Neutrophil (primary cell): ENCODE measurements around the gene FAM83E.

Experiments used
- H3K27ac ChIP-seq: fragments of 200-600 bp; sonication (generic); 2 replicates; pipeline ENCODE4 v1.5.1; 2016; ENCODE audit warnings: mild to moderate bottlenecking, moderate library complexity
- H3K27me3 ChIP-seq: fragments of 200-600 bp; sonication (generic); 2 replicates; pipeline ENCODE4 v1.6.0; 2016; ENCODE audit warnings: mild to moderate bottlenecking
- H3K36me3 ChIP-seq: fragments of 200-600 bp; sonication (generic); 2 replicates; pipeline ENCODE4 v1.5.1; 2017
- H3K4me1 ChIP-seq, 2 experiments: fragments of 200-600 bp in 1 of 2; sonication (generic) in 1 of 2; 1 replicate in 1 of 2; 2 replicates in 1 of 2; pipeline versions ENCODE4 v1.5.1 to v1.6.1; 2013 to 2016; ENCODE audit warnings: low read depth in 1 of 2, low read length in 1 of 2, mild to moderate bottlenecking in 1 of 2, moderate library complexity in 1 of 2; ENCODE audit not compliant: control insufficient read depth in 1 of 2, insufficient read depth in 1 of 2
- H3K4me3 ChIP-seq, 2 experiments: fragments of 200-600 bp in 1 of 2; sonication (generic) in 1 of 2; 1 replicate in 1 of 2; 2 replicates in 1 of 2; pipeline ENCODE4 v1.5.1; 2013 to 2016; ENCODE audit warnings: low read depth in 1 of 2, low read length in 1 of 2, mild to moderate bottlenecking in 1 of 2, moderate library complexity in 1 of 2
- H3K9me3 ChIP-seq: fragments of 200-600 bp; sonication (generic); 2 replicates; pipeline ENCODE4 v1.5.1; 2016
- TF ChIP-seq, protein P1 (sequence below): fragments of 200-600 bp; sonication (generic); IDR thresholded peaks from 2 replicates; pipeline ENCODE4 v1.5.1; 2016; ENCODE audit warnings: antibody characterized with exemption

Gene FAM83E

GRCh38 chr19:48613024-48613851 lies 1.6 kb downstream of the FAM83E start:
- H3K9me3 ChIP-seq = no peaks in the 10 kb centered on the region
- H3K27me3 ChIP-seq = no peaks in the 10 kb centered on the region
- peaks cover 5 to 9% of the 10 kb centered on the region in 2 experiments for H3K4me1 ChIP-seq
- TF ChIP-seq, protein P1, sequence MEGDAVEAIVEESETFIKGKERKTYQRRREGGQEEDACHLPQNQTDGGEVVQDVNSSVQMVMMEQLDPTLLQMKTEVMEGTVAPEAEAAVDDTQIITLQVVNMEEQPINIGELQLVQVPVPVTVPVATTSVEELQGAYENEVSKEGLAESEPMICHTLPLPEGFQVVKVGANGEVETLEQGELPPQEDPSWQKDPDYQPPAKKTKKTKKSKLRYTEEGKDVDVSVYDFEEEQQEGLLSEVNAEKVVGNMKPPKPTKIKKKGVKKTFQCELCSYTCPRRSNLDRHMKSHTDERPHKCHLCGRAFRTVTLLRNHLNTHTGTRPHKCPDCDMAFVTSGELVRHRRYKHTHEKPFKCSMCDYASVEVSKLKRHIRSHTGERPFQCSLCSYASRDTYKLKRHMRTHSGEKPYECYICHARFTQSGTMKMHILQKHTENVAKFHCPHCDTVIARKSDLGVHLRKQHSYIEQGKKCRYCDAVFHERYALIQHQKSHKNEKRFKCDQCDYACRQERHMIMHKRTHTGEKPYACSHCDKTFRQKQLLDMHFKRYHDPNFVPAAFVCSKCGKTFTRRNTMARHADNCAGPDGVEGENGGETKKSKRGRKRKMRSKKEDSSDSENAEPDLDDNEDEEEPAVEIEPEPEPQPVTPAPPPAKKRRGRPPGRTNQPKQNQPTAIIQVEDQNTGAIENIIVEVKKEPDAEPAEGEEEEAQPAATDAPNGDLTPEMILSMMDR = no peak
- H3K36me3 ChIP-seq = peaks cover 32% of the 10 kb centered on the region
- H3K27ac ChIP-seq = no peak overlapping the region
- no peak overlapping the region for H3K4me3 ChIP-seq

GRCh38 chr19:48611872-48612271 lies 3.0 kb downstream of the FAM83E start:
- Histone ChIP-seq H3K9me3 (no peaks in the 10 kb centered on the region), H3K27me3 (no peaks in the 10 kb centered on the region), H3K36me3 (peaks cover 25% of the 10 kb centered on the region), H3K4me3 (no peak overlapping the region), H3K4me1 (no peaks in the 10 kb centered on the region), H3K27ac (no peak overlapping the region)
- TF ChIP-seq, protein P1 = no peak

DNA sequence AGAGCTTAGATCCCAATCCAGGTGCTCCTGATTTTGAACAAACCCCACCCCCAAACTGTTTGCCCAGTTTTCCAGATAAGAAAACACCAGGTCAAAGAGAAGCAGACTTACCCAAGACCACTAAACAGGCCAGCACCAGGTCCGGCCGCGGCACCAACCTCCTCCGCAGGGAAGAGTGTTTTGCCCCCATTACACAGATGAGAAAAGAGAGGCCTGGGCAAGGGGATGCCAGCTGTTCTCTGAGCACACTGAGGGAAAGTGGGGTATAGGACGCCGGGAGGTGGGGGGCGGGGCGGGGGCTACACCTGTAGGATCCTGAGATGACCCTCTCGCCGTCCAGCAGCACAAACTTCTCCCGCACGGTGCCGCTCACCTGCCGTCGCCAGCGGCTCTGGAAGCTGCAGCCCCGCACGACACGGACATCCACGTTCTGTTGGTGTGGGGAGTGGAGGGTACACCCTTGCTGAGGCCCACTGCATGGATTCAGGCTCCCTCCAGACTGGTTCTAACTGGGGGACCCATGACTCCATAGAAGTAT lies 5.2 kb downstream of the FAM83E start:
- Histone ChIP-seq H3K9me3 (no peaks in the 10 kb centered on the region), H3K27ac (no peak overlapping the region), H3K27me3 (no peaks in the 10 kb centered on the region), H3K4me1 (no peaks in the 10 kb centered on the region), H3K36me3 (peaks cover 3% of the 10 kb centered on the region), H3K4me3 (no peak overlapping the region)
- TF ChIP-seq, protein P1 = no peak

- H3K27me3 ChIP-seq = no peaks in the 10 kb centered on the region
- H3K27ac ChIP-seq = no peak overlapping the region
- H3K4me3 ChIP-seq = no peak overlapping the region
- no peaks in the 10 kb centered on the region for H3K36me3 ChIP-seq
- H3K9me3 ChIP-seq = no peaks in the 10 kb centered on the region
- no peaks in the 10 kb centered on the region for H3K4me1 ChIP-seq
- TF ChIP-seq, protein P1 = no peak
Observed at GRCh38 chr19:48608798-48609263, 6.0 kb downstream of the FAM83E start.

- Histone ChIP-seq H3K27ac (no peak overlapping the region), H3K4me1 (no peaks in the 10 kb centered on the region), H3K27me3 (no peaks in the 10 kb centered on the region), H3K4me3 (no peak overlapping the region), H3K9me3 (no peaks in the 10 kb centered on the region), H3K36me3 (no peaks in the 10 kb centered on the region)
- TF ChIP-seq, protein P1 = no peak
Observed at GRCh38 chr19:48607359-48607755, 7.5 kb downstream of the FAM83E start.
